Thoracic aorta endothelial cell (primary cell): ENCODE data around the gene SLC11A2. TPM values are rescaled to one million over a fixed set of nuclear protein-coding genes. Genes with fewer than 3 reads are reported as not detected.

Experiments
- small RNA-seq: library from RNA; depleted of rRNA; stranded (forward); fragments of <200 nt; gene quantifications from one replicate; pipeline ENCODE3, GENCODE V24; 2012
- total RNA-seq: library from RNA; depleted of rRNA; stranded (reverse); fragments of >200 nt; gene quantifications from 2 replicates; pipeline ENCODE4 v1.2.3, GENCODE V29; 2012

Gene SLC11A2
- 53.2 and 58.2 TPM in 2 replicates for total RNA-seq

GRCh38 chr12:51025836-51026638 is at the start of gene SLC11A2:
TSS of gene SLC11A2 (minus strand) at chr12:51026384. CDS start at chr12:51010728, 15,656 bp downstream.

GRCh38 chr12:51047655-51048540 is 21.7 kb upstream of the SLC11A2 start, which contains the start of gene LETMD1:
TSS of gene LETMD1 (plus strand) at chr12:51048327. CDS start at chr12:51048357, 30 bp downstream.

GRCh38 chr12:50952510-50952909 is 73.7 kb downstream of the SLC11A2 start, which contains the start of gene HIGD1C:
TSS of gene HIGD1C (plus strand) at chr12:50952544. CDS start at chr12:50953999, 1,455 bp downstream.

Small RNA genes within 50 kb of the gene (small RNA-seq; reads per million reads assigned to genes)
- gene AC008121.1 (not detected), gene RF00019 (not detected), gene RNU6-1273P (not detected), gene RNU6-87P (not detected)

Other genes with a start within 250 kb of the SLC11A2 start
- gene TMPRSS12, start 183.5 kb downstream of the SLC11A2 start, total RNA-seq: not detected in 2 replicates
- not detected in 2 replicates for gene HIGD1C, start 73.8 kb downstream of the SLC11A2 start, total RNA-seq
- gene LETMD1, start 21.9 kb upstream of the SLC11A2 start, total RNA-seq: 32.6 and 39.6 TPM in 2 replicates
- 31.9 and 37.9 TPM in 2 replicates for gene CSRNP2, start 57.2 kb upstream of the SLC11A2 start, total RNA-seq
- 12.9 TPM in 2 replicates for gene TFCP2, start 146.8 kb upstream of the SLC11A2 start, total RNA-seq
- gene POU6F1, start 191.7 kb upstream of the SLC11A2 start, total RNA-seq: 1.5 and 2.6 TPM in 2 replicates
- 125 and 183 TPM in 2 replicates for gene DAZAP2, start 212.4 kb upstream of the SLC11A2 start, total RNA-seq
- gene SMAGP, start 244.0 kb upstream of the SLC11A2 start, total RNA-seq: 22.8 and 23.1 TPM in 2 replicates